ENCODE results near the gene MICALL1.

The MICALL1 gene

GRCh38 chr22:37905534-37906363, at the start of gene MICALL1:
Gene MICALL1, plus strand, starts transcription at chr22:37906297. Its CDS starts 126 bp downstream, at chr22:37906423.
- H3K27me3 ChIP-seq (ENCODE audit: insufficient read depth, low read length), result no peaks in the 10 kb centered on the region
- H3K9me3 ChIP-seq (ENCODE audit: low read length), result no peaks in the 10 kb centered on the region
- peak within 1 kb of the TSS; percentile 75 for H3K4me3 ChIP-seq (ENCODE audit: low read length)
- peaks cover 24% of the 10 kb centered on the region for H3K4me1 ChIP-seq (ENCODE audit: insufficient read depth, low read length)
- H3K36me3 ChIP-seq (ENCODE audit: insufficient read depth, low read length), result no peaks in the 10 kb centered on the region
- H2AFZ ChIP-seq (ENCODE audit: low read depth, low read length), result peak within 1 kb of the TSS; percentile 92

DNA sequence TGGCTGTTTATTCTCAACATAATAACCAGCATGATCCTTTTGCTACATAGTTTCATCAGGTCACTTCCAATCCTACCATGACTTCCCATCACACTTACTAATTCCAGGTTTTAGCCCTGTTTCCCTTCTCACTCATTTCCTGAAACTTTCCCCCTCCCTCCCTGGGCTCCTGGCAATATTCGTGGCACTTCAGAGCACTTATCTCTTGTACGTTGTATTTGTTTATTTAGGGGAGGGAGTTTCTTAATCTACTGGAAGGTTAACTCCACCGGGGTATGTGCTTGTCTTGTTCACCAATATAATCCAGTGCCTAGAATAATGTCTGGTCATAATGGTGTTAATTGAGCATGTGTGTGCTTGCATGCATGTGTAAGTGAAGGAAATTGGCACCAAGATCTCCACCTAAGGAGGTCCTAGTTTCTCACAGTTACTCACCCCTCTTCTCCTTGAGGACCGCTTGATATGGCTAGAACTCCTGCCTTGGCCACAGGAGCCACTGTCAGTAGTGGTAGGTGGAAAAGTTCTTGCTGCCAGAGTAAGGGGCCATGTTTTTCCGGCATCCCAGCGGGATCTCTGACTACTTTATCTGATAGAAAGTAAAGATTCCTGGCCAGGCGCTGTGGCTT, 45.2 kb upstream of the MICALL1 start:
- Histone ChIP-seq H3K9me3 (ENCODE audit: low read length) (no peaks in the 10 kb centered on the region), H2AFZ (ENCODE audit: low read depth, low read length) (no peak overlapping the region), H3K4me3 (ENCODE audit: low read length) (no peak overlapping the region), H3K4me1 (ENCODE audit: insufficient read depth, low read length) (peaks cover 5% of the 10 kb centered on the region), H3K27me3 (ENCODE audit: insufficient read depth, low read length) (no peaks in the 10 kb centered on the region), H3K36me3 (ENCODE audit: insufficient read depth, low read length) (peaks cover 74% of the 10 kb centered on the region)

- H3K4me1 ChIP-seq (ENCODE audit: insufficient read depth, low read length), result peaks cover 5% of the 10 kb centered on the region
- H3K4me3 ChIP-seq (ENCODE audit: low read length), result no peak overlapping the region
- no peaks in the 10 kb centered on the region for H3K9me3 ChIP-seq (ENCODE audit: low read length)
- H3K36me3 ChIP-seq (ENCODE audit: insufficient read depth, low read length), result peaks cover 80% of the 10 kb centered on the region
- H2AFZ ChIP-seq (ENCODE audit: low read depth, low read length), result no peak overlapping the region
- no peaks in the 10 kb centered on the region for H3K27me3 ChIP-seq (ENCODE audit: insufficient read depth, low read length)
Observed at GRCh38 chr22:37862570-37863325, 43.3 kb upstream of the MICALL1 start.

GRCh38 chr22:37865510-37865909, 40.6 kb upstream of the MICALL1 start:
- Histone ChIP-seq H3K36me3 (ENCODE audit: insufficient read depth, low read length) (peaks cover 83% of the 10 kb centered on the region), H3K27me3 (ENCODE audit: insufficient read depth, low read length) (no peaks in the 10 kb centered on the region), H3K4me3 (ENCODE audit: low read length) (no peak overlapping the region), H2AFZ (ENCODE audit: low read depth, low read length) (no peak overlapping the region), H3K9me3 (ENCODE audit: low read length) (no peaks in the 10 kb centered on the region), H3K4me1 (ENCODE audit: insufficient read depth, low read length) (peaks cover 5% of the 10 kb centered on the region)

DNA sequence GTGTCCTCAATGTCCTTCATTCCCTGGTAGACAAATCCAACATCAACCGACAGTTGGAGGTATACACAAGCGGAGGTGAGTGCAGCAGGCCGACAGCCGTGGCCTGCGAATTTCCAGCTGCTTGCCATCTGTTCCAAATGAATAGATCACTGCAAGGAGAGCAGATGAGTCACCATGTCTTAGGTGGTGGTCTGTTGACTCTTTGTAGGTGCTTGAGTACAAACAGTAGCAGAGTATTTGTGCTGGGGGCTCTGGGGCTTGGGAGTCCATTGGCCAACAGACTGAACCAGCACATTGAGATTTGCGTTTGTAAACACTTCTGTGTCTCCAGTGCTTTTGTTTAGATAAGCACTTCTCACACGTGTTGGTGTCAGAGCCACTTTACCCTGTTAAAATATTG, 35.8 kb upstream of the MICALL1 start:
- Histone ChIP-seq H3K36me3 (ENCODE audit: insufficient read depth, low read length) (peaks cover 81% of the 10 kb centered on the region), H3K9me3 (ENCODE audit: low read length) (no peaks in the 10 kb centered on the region), H2AFZ (ENCODE audit: low read depth, low read length) (no peak overlapping the region), H3K4me3 (ENCODE audit: low read length) (no peak overlapping the region), H3K4me1 (ENCODE audit: insufficient read depth, low read length) (no peaks in the 10 kb centered on the region), H3K27me3 (ENCODE audit: insufficient read depth, low read length) (no peaks in the 10 kb centered on the region)

GRCh38 chr22:37880668-37881440, 25.2 kb upstream of the MICALL1 start:
- H3K27me3 ChIP-seq (ENCODE audit: insufficient read depth, low read length), result no peaks in the 10 kb centered on the region
- no peak overlapping the region for H3K4me3 ChIP-seq (ENCODE audit: low read length)
- no peak overlapping the region for H2AFZ ChIP-seq (ENCODE audit: low read depth, low read length)
- no peaks in the 10 kb centered on the region for H3K9me3 ChIP-seq (ENCODE audit: low read length)
- peaks cover 78% of the 10 kb centered on the region for H3K36me3 ChIP-seq (ENCODE audit: insufficient read depth, low read length)
- H3K4me1 ChIP-seq (ENCODE audit: insufficient read depth, low read length), result no peaks in the 10 kb centered on the region

GRCh38 chr22:37884420-37884819, 21.7 kb upstream of the MICALL1 start:
- Histone ChIP-seq H2AFZ (ENCODE audit: low read depth, low read length) (no peak overlapping the region), H3K4me1 (ENCODE audit: insufficient read depth, low read length) (peaks cover 8% of the 10 kb centered on the region), H3K36me3 (ENCODE audit: insufficient read depth, low read length) (peaks cover 70% of the 10 kb centered on the region), H3K9me3 (ENCODE audit: low read length) (no peaks in the 10 kb centered on the region), H3K27me3 (ENCODE audit: insufficient read depth, low read length) (no peaks in the 10 kb centered on the region), H3K4me3 (ENCODE audit: low read length) (no peak overlapping the region)

DNA sequence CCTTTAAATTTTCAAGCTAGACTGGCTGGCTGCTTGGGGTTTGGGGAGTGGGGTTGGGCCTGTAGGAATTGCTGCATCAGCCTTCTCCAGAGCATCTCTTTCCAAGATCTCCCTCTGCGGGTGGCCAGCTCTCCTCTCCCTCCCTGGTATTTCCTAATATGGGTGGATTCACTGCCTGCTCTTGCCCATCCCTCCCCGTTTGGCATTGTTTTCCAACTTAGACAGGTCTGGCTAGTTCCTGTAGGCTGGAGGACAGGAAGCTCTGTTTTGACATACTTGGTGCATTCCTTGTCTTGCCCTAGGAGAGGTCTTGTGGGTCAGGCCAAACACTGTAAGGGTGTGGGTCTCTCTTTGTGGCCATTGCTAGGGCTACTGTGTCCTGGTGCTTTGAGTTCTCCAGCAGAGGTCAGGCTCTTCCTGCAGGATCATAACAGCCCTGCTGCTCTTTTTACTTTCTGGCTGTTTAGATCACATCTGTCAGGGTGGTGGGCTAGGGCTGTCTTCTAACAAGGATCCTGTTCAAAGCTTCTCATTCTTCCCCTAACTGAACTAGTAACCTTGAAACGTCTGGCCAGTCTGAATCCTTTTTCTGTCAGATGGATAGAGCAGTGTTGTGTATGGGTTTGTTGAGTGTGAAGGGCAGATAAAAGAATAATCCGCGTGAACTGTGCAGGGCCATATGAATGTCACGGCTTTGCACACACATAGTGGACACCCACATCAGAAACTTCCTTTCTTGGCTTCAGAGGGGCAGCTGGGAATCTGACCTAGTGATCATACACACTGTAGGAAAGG, 18.3 kb upstream of the MICALL1 start:
- H2AFZ ChIP-seq (ENCODE audit: low read depth, low read length), result no peak overlapping the region
- H3K36me3 ChIP-seq (ENCODE audit: insufficient read depth, low read length), result peaks cover 66% of the 10 kb centered on the region
- no peaks in the 10 kb centered on the region for H3K9me3 ChIP-seq (ENCODE audit: low read length)
- H3K4me3 ChIP-seq (ENCODE audit: low read length), result no peak overlapping the region
- H3K27me3 ChIP-seq (ENCODE audit: insufficient read depth, low read length), result no peaks in the 10 kb centered on the region
- H3K4me1 ChIP-seq (ENCODE audit: insufficient read depth, low read length), result peaks cover 8% of the 10 kb centered on the region

- H3K27me3 ChIP-seq (ENCODE audit: insufficient read depth, low read length), result no peaks in the 10 kb centered on the region
- H2AFZ ChIP-seq (ENCODE audit: low read depth, low read length), result no peak overlapping the region
- no peaks in the 10 kb centered on the region for H3K9me3 ChIP-seq (ENCODE audit: low read length)
- peaks cover 47% of the 10 kb centered on the region for H3K36me3 ChIP-seq (ENCODE audit: insufficient read depth, low read length)
- H3K4me3 ChIP-seq (ENCODE audit: low read length), result no peak overlapping the region
- H3K4me1 ChIP-seq (ENCODE audit: insufficient read depth, low read length), result peaks cover 18% of the 10 kb centered on the region
Observed at GRCh38 chr22:37891926-37892325, 14.2 kb upstream of the MICALL1 start.

DNA sequence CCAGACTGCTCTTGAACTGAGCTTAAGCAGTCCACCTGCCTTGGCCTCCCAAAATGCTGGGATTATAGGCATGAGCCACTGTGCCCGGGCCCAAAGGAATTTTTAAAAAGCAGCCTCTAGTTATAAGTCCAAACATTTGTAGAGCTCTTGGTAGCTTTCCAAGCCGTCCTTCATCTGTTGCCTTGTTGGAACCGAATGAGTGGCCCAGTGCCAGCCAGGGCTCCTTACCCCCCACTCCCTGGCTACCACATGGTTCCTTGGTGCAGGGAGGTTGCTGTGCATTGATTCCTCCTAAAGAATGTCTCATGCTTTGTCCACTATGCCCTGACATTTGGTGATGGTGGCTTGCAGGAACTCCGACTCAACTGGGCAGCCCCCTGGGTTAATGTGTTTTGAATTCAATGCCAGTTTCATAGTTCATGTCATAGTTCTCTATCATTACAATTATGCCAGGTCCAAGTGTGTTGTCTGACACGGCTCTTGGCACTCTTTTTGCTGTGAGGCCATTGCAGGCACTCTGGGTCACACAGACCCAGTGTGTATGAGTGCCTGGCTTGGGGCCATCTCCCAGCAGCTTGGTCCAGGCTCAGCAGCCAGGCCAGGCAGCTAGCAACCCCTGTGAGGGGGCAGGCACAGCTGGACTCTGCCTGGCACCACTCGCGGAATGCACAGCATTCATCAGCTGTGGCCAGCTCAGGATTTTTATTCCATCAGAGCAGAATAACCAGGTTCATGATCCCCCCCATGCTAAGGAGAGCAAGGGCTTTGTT, 13.3 kb upstream of the MICALL1 start:
- Histone ChIP-seq H3K4me3 (ENCODE audit: low read length) (no peak overlapping the region), H3K27me3 (ENCODE audit: insufficient read depth, low read length) (no peaks in the 10 kb centered on the region), H3K36me3 (ENCODE audit: insufficient read depth, low read length) (peaks cover 42% of the 10 kb centered on the region), H3K9me3 (ENCODE audit: low read length) (no peaks in the 10 kb centered on the region), H2AFZ (ENCODE audit: low read depth, low read length) (no peak overlapping the region), H3K4me1 (ENCODE audit: insufficient read depth, low read length) (peaks cover 12% of the 10 kb centered on the region)

- Histone ChIP-seq H3K4me1 (ENCODE audit: insufficient read depth, low read length) (peaks cover 11% of the 10 kb centered on the region), H3K9me3 (ENCODE audit: low read length) (no peaks in the 10 kb centered on the region), H3K36me3 (ENCODE audit: insufficient read depth, low read length) (peaks cover 34% of the 10 kb centered on the region), H2AFZ (ENCODE audit: low read depth, low read length) (no peak overlapping the region), H3K4me3 (ENCODE audit: low read length) (no peak overlapping the region), H3K27me3 (ENCODE audit: insufficient read depth, low read length) (no peaks in the 10 kb centered on the region)
Observed at GRCh38 chr22:37893583-37893983, 12.5 kb upstream of the MICALL1 start.

Measured in neuron (in vitro differentiated cells).